B cell (primary cell): ENCODE data around the gene PCDHGB4.

Source experiments
- CTCF ChIP-seq: fragments of 200-600 bp; IDR thresholded peaks from one replicate; pipeline ENCODE4 v1.8.0; 2022; ENCODE audit warnings: antibody characterized with exemption, mild to moderate bottlenecking
- EZH2 ChIP-seq: IDR thresholded peaks from 2 replicates; pipeline ENCODE4 v1.6.1; 2012; ENCODE audit warnings: borderline replicate concordance, low read depth, mild to moderate bottlenecking, moderate library complexity, low read length; ENCODE audit not compliant: insufficient read depth, poor library complexity, severe bottlenecking

- TF ChIP-seq EZH2 (no peak), CTCF (no peak)
Observed at GRCh38 chr5:141384471-141385267, 2.8 kb upstream of the PCDHGB4 start.
